ENCODE data around the gene KIAA0513. TPM values are rescaled to one million over a fixed set of nuclear protein-coding genes. Genes with fewer than 3 reads are reported as not detected.

The KIAA0513 gene
- total RNA-seq, 3 donors from 2014 or later: 31.9 to 36.5 (median 33.5) TPM

DNA sequence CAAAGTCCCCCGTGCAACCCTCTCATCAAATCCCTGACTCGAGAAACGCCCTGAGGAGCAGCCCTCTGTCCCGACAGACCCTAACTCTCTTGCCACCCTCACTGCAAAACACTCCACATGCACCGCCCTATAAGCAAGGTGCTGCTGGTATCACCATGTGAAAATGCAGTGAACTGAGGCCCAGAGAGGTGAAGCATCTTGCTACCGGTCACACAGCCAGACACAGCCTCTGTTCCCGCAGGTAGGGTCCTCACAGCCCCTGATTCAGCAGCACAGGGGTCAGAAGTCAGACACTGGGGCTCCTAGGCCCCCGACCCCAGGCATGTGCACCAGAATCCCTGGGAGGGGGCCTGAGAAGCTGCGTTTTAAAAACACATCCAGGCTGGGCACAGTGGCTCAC, 83.6 kb downstream of the KIAA0513 start:
- TF ChIP-seq CTCF (IDR thresholded peaks at IDR 0.05): no peak
- DNase-seq: no peak
- Histone ChIP-seq H3K4me1 (ENCODE audit: low read depth) (no peaks in the 10 kb centered on the region), H3K9me3 (no peaks in the 10 kb centered on the region), H3K36me3 (ENCODE audit: low read depth) (no peaks in the 10 kb centered on the region), H3K4me3 (no peak overlapping the region)
- intact Hi-C loops (cut with DNase I, micrococcal nuclease): loop anchor here in 1 of 2 donors (10.0 kb wide), 1 partner anchor 134 kb away; no protein-coding TSS in a partner anchor
- ATAC-seq: no peak

- no peak for DNase-seq
- TF ChIP-seq CTCF (IDR thresholded peaks at IDR 0.05): no peak
- Histone ChIP-seq H3K9me3 (no peaks in the 10 kb centered on the region), H3K4me3 (no peak within 1 kb of the TSS), H3K36me3 (ENCODE audit: low read depth) (no peaks in the 10 kb centered on the region), H3K4me1 (ENCODE audit: low read depth) (no peaks in the 10 kb centered on the region)
- ATAC-seq: no peak
- intact Hi-C loops (cut with DNase I, micrococcal nuclease): loop anchor here in 1 of 2 donors (10.0 kb wide), 1 partner anchor 132 kb away; no protein-coding TSS in a partner anchor
Observed at GRCh38 chr16:85112364-85112763, 84.8 kb downstream of the KIAA0513 start, which contains the start of gene CIBAR2. CIBAR2 (minus strand) TSS chr16:85112472; CDS start chr16:85112352, 120 bp downstream.

DNA sequence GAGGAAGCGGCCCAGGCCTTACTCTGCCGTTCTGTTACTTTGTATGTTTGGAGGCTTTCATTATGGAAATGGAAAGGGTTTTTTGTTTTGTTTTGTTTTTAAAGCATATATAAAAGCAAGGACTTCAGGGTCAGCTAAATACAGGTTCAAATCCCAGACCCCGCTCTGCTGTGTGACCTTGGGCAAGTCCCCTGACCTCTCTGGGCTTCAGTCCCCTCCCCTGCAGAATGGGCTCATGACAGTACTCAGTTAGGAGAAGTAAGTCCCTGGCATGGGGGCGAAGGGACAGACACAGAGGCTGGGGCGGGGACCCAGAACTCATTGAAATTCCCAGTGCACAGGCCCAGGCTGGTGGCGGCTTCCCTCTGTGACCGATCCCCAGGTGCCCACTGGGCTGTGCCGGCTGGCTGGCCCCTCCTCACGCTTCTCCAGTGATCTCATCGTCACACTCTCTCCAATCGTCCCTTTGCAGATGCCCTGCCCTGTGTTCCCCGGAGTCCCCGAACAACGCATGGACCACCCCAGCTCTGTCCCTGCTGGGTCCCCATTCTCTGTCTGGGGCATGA, 85.7 kb downstream of the KIAA0513 start:
- no peak for TF ChIP-seq CTCF (IDR thresholded peaks at IDR 0.05)
- Histone ChIP-seq H3K4me3 (no peak overlapping the region), H3K36me3 (ENCODE audit: low read depth) (no peaks in the 10 kb centered on the region), H3K9me3 (no peaks in the 10 kb centered on the region), H3K4me1 (ENCODE audit: low read depth) (no peaks in the 10 kb centered on the region)
- ATAC-seq (no peak), DNase-seq (no peak)
- intact Hi-C loops (cut with DNase I, micrococcal nuclease): loop anchor here in 1 of 2 donors (10.0 kb wide), 1 partner anchor 132 kb away; no protein-coding TSS in a partner anchor

- ATAC-seq (no peak), DNase-seq (no peak)
- H3K4me3 ChIP-seq: no peak overlapping the region
- no peaks in the 10 kb centered on the region for H3K36me3 ChIP-seq (ENCODE audit: low read depth)
- H3K9me3 ChIP-seq: no peaks in the 10 kb centered on the region
- TF ChIP-seq CTCF (IDR thresholded peaks at IDR 0.05): no peak
- H3K4me1 ChIP-seq (ENCODE audit: low read depth): no peaks in the 10 kb centered on the region
- intact Hi-C loops (cut with DNase I, micrococcal nuclease): loop anchor here in 1 of 2 donors (10.0 kb wide), 1 partner anchor 131 kb away; no protein-coding TSS in a partner anchor
Observed at GRCh38 chr16:85113913-85114312, 86.3 kb downstream of the KIAA0513 start.

GRCh38 chr16:85114909-85115567, 87.4 kb downstream of the KIAA0513 start:
- Histone ChIP-seq H3K4me1 (ENCODE audit: low read depth) (no peaks in the 10 kb centered on the region), H3K9me3 (no peaks in the 10 kb centered on the region), H3K36me3 (ENCODE audit: low read depth) (no peaks in the 10 kb centered on the region), H3K4me3 (no peak overlapping the region)
- DNase-seq (peak; percentile 85 to 95 (median 94)), ATAC-seq (peak; percentile 96)
- TF ChIP-seq CTCF (IDR thresholded peaks at IDR 0.05): peak; percentile 91
- intact Hi-C loops (cut with DNase I, micrococcal nuclease): loop anchor here in 1 of 2 donors (10.0 kb wide), 1 partner anchor 130 kb away; no protein-coding TSS in a partner anchor

Data from mucosa of descending colon (tissue), 3 donors.